GM18520 (cell line): ENCODE data around the gene PPP3R2.
A peak's percentile ranks its signal among the peaks of the same experiment; 100 is the strongest.
"Not testable (repeated sequence)": the region's sequence is repeated elsewhere in the genome, so short reads cannot be mapped to it uniquely, and the experiment has no call there.

Source experiments
- ATAC-seq: cut with Tn5 transposase; IDR thresholded peaks from one replicate; pipeline ENCODE4 v1.9.1; 2021; ENCODE audit not compliant: unreplicated experiment

Gene PPP3R2

DNA sequence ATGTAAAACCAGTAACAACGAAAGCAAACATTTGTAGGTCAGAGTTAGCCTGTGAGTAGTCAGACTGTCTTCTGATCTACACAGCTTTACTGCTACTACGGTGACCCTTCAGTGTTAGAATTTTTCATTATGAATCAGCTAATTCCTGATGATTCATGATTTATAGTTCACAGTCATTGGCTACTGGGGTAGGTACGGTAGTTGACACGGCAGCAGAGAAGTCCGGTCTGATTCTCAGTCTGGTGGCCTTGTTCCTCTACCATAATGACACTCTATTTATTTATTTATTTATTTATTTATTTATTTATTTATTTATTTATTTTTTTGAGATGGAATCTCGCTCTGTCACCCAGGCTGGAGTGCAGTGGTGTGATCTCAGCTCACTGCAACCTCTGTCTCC, 4.7 kb downstream of the PPP3R2 start:
- ATAC-seq: not testable (repeated sequence)

DNA sequence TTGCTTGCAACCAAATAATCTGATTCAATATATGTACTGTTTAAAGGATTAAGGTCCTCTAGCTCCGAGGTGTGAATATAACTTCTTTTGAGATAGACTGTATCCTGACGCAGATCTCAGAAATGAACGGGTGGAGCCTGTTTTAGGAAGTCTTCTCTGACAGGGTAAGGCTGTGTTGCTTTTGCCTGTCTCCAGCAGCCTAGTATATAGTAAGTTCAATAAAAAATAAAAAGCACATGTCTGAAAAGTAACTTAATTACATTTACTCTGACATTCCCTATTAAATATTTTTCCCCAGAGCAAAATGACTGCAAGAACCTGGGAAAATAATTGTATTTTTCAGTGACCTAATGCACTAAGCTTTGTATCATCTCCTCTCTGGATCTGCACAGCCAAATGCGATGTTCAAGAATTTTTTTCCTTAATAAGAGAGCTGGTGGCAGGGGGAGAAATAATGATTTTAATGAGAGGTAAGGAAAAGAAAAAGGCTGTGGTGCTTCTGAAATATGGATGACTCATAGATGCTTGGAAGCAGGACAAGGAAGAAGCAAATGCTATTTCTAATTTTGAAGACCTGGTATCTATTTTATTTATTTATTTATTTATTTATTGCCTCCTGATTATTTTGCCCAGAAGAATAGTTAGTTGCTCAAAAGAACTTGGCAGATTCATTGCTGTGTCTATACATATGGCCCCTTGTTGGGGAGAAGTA, 7.3 kb downstream of the PPP3R2 start:
- ATAC-seq: no peak

DNA sequence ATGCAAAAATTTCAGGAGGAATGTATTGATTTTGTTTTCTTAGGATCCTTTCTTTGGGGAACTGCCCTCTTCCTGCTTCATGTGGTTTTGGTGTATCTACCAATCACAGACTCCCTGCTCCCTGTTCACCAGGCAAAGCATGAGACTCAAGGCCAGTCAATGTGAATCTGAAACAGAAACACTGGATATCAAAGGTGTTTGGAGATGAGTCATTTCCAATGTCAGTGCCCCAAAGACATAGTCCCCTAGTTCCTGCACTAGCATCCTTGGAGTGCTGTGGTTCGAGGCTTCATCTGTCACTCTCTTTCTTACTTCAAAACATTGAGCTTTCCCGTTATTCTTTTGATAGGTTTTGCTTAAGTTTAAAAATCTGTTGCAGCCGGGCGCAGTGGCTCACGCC, 8.1 kb downstream of the PPP3R2 start:
- peak; percentile 78 for ATAC-seq

DNA sequence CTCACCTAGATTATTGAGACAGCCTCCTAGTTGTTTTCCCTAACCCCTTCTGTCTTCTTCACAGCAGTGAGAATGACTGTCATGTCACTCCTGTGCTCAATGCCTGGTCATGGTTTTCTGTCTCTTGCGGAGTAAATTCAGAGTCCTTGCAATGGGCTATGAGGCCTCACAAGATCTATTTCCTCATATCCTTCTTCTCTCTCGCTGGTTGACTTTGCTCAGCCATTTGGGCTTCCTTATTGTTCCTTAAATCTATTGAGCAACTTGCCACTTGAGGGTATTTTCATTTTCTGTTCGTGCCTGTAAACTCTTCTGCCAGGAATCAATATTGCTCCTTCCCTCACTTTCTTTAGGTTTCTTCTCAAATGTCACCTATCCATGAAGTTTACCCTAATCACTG, 9.0 kb downstream of the PPP3R2 start:
- no peak for ATAC-seq

DNA sequence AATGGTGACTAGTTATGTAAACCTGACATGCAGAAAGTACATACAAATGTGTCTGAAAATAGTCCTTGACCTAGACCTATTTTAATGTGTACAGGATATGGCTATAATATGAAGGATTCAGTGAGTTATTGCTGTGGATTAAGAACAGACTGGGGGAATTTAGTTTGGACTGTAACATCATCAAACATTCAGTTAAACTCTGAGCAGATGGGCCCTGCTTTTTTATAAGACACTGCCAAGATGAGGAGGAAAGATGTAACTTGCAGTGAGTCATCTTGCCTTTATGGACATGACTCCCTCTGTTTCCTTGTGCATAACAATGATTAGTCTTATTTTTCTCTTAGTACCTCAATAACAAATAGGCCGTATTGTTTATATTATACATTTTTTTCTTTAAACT, 12.2 kb downstream of the PPP3R2 start:
- ATAC-seq: no peak

DNA sequence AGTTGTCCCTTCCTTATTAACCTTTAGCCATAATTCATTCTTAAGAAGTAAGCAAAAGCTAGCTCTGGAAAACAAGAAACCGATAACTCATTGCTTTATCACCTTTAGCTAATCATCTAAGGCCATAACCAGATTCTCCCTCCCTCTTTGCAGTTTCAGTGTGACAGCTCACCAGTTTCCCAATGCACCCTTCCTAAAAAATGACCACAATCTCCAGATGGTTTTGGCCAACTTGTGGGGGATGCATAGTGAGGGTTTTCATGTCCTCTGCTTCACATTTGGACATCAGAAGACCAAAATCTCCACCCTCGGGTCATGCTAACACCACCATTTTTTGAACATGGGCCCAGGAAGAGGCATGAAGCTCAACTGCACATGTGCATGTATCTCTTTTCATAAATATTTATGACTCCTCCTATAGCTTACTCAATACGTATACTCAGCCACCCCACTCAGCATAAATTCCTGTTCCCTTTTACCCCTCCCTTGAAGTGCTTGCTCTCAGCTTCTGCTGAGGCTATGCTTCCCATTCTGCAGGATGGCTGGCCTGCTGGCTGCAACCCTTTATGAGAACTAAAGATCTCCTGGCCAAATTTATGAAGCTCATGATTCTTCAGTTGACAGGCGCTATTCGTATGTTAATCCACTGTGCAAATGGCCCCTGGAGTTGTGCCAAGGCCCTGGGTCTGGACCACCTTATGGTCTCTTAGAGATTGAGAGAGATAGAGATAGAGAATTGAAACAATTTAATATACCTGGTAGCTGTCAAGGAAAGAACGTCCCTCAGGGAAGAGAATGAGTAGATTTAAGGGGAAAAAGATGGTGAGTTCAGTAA, 14.8 kb downstream of the PPP3R2 start:
- no peak for ATAC-seq

DNA sequence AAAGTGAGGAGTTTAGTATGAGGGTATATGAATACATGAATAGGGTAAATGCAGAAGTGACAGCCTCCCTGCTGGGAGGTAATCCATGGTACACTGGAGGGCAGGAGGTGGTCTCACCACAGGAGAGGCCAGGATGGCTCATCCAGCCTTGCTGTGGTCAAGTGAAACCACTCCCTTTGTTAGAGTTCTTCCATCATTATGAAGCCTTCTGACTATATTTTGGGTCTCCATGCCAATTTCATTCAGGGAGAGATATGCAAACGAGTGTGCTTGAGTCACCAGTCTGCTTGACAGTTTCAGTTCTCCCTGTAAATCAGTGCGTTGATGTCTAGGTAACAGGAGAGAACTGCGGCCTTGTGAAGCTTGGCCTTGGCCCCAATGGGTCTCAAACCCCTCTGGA, 16.4 kb downstream of the PPP3R2 start:
- ATAC-seq: peak; percentile 51

DNA sequence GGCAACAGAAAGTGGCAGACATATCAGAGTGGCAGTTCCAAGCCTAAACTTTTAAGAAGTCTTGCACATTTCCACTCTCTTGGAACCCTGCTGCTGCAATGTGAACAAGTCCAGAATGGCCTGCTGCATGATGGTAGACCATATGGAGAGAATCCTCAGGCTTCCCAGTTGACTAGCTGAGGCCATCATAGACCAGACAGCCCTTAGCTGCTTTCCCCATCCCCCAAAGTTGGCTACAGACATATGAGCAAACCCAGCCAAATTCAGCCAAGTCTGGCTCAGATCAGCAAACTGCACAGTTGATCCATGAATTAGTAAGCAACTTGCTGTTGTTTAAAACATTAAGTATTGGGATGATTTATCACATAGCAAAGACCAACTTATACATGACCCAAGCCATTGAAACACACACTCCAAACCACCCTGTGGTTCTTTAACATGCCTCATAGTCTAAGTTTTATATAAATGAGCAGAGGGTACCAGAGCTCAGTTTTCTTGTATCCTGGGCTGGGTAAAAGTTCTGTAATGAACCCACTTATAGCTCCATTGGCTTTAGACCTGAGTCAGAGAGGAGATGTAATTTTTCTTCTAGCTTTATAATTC, 19.9 kb downstream of the PPP3R2 start:
- no peak for ATAC-seq

DNA sequence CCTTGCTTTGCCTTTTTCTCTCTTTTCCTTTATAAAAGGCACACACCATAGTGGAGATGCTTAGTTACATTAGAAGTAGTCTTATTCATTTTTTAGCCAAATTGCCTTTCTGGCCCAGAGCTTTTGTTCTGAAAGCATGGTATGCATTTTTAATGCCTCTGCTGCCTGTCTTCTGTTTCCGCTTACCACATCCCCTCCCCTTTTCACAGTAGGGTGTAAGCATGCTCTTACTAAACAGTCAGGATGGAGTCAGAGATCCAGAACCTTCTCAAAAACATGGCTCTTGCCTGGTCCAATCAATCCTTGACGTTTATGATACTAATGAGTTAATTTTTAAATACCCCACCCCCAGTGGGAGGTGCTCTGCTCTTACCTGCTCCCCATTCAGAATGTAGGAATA, 22.5 kb downstream of the PPP3R2 start:
- no peak for ATAC-seq

DNA sequence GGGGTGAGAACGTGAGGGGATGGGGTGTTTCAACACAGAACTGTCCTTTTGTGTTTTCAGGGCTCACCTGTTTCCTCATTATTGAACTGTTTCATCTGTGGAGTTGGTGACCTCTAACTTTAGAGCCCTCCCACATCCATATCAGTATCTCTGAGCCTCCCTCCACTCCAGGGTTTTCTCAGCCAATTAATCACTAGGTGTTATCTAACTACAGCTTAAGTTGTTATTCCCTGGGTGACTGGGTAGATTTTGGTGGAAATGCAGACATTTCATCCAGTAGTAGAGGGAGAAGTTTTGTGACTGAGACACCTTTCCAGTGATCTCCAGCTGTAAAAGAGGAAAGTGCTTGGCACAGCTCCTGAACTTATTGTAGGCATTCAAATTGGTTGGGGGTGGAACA, 23.7 kb downstream of the PPP3R2 start:
- ATAC-seq: no peak

DNA sequence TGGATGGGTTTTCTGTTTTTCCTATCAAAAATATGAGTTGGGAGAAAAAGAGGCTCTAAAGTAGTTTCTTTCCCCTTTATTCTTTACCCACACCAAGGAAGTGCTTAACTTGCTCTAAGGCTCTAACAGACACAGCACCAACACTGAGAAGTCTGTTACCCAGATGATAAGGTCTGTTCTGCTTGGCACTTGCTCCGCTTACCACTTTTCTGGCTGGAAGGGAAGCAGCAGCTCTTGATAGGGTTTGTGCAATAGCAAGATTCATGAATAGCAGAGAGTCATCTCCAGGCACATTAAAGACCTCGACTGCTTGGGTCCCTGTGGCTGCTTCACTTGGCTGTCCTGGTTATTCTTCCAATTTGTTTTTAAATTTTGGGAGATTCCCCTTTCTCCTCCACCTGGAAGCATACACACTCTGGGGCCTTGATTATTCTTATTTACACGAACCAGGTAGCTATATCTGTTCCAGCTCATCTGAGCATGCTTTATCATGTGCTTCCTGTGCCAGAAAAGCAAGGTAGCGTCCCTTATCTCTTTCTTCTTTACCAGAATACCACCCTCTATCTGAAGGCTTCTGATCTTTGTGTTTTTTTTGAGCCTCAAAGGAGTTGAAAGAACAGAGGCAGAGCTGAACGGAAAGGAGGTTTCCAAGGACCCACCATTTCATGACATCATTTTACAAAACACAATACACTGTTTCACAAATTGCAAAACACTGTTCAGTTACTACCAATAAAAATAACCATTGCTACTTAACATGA, 24.8 kb downstream of the PPP3R2 start:
- no peak for ATAC-seq

DNA sequence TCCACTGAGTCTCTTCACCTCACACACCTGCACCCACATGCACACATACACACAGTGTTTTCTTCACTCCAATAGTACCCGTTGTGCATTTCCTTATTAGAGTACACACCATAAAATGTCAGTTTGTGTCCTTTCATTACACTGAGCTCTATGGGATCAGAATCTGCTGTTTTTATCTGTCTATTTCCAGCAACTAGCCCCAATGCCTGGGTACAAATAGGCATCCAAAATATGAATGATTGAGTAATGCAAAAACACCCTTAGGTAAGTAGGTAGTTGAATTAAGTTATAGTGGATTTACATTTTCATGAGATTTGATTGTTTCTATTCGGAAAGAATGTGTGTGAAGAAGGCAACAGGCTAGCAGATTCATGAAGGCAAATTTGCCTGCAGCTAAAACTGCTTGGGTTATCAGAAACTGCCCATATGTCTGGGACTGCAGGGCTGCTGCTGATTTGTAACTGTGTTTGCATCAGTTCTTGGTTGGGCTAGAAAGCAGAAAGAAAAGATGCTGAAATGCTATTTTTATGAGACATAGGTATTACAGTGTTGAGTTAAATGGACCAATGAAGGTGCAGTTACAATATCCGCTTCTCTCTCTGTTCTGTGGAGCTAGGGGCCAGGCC, 26.9 kb downstream of the PPP3R2 start:
- ATAC-seq: no peak

DNA sequence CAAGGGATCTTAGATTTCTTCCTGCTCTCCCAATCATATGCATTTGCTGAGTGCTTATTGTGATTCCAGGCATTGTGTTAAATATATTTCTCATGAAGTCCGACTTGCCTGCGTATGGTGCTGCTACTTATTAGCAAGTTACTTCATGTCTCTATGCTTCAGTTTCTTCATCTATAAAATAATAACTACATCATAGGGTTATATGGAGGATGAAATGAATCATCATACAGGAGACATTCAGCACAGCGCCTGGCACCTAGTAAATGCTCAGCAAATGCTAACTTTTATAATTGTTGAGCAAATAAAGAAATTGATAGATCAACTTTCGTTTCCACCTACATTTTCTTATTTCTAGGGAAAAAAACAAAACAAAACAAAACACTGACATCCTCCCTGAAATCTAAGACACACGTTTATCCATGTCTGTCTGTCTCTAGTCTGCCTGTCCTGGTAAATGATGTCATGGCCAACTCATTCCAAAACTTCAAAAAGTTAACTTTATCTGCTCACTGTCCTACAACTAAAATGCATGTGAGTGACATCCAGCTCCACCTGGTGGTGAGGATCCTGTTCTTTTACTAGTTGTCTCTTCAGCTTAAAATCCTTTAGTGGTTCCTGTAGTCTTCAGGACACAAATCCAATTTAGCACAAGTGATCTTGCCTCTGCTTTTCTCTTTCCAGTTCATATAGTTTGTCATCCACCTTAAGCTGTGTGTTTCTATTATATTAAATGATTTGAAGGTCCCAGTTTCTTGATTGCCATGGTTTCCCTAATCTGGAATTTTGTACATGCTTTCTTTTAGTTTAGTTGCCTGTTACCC, 27.7 kb downstream of the PPP3R2 start:
- no peak for ATAC-seq

DNA sequence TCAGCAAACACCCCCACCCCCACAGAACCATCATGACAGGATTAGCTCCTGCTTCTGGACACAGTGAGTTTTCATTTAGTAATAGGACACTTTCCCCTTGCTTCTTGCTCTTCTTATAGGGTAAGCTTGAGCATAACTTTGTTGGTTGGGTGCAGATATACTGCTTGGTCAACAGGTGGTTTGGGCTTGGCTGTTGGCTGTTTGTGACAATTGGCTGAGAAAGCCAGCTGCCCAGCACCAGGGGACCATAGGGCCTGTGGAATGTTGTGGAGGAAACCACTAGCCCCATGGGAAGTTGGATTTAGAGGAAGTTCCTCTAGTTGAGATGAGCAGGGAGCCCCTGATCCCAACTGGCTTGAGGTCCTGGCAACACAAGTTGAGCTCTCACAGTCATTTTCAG, 30.5 kb downstream of the PPP3R2 start:
- ATAC-seq: no peak

DNA sequence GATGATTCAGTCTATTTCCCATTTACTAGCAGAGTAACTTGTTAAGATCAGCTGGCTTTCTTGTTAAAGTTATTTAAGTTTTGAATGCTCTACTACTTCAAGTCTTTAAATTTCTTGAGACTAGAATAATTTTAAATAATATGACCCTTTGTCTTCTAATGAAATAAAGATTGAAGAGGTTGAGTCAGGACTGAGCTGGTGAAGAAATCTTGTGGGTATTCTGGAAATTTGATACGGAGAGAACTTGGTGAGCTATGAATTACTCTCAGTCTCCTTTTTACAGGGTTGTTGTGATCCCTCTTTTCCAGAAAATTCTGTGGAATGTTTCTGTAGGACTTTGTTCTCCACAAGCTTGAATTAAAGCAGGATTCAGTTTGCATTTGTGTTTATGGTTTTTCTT, 31.8 kb downstream of the PPP3R2 start:
- no peak for ATAC-seq

DNA sequence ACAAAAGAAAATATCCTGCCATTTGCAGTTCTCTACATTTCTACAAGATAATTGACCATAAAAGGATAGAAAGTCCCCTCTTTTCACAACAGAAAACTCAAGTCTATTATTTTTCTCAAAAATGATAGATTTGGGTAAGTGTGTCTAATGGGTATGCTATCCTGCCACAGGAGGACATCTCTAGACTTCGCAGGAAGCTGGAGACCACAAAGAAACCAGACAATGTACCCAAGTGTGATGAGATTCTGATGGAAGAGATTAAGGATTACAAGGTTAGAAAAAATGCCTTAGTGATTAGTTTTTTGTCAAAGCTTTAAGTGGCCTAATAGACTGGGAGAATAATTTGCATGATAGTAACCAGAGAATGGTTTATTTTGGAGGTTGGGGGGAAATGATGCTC, 33.0 kb downstream of the PPP3R2 start:
- ATAC-seq: no peak

DNA sequence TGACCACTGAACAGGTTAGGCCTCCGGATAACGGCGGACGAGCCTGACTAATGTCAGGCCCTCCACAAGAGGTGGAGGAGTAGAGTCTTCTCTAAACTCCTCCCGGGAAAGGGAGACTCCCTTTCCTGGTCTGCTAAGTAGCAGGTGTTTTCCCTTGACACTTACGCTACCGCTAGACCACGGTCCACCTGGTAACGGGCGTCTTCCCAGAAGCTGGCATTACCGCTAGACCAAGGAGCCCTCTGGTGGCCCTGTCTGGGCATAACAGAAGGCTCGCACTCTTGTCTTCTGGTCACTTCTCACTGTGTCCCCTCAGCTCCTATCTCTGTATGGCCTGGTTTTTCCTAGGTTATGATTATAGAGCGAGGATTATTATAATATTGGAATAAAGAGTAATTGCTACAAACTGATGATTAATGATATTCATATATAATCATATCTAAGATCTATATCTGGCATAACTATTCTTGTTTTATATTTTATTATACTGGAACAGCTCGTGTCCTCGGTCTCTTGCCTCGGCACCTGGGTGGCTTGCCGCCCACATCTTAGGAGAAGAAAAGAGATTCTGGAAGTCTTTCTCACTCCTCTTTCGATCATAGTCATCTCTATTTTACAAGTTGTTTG, 45.2 kb downstream of the PPP3R2 start:
- not testable (repeated sequence) for ATAC-seq

DNA sequence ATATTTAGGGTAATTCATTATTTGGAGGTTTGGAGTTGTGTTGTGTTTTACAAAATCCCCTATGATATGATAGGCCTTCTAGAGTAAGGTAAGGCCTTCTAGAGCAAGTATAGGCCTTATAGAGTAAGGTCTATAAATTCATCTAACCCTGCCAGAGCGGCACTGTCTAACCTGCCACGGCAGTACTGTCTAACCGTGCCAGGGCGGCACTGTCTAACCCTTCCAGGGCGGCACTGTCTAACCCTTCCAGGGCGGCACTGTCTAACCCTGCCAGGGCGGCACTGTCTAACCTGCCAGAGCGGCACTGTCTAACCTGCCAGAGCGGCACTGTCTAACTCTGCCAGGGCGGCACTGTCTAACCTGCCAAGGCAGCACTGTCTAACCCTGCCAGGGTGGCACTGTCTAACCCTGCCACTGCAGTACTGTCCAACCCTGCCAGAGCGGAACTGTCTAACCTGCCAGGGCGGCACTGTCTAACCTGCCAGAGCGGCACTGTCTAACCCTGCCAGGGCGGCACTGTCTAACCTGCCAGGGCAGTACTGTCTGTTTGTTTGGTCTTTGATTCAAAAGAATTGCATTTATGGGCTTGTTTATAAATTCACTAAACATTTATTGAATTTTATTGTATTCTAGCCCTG, 51.6 kb downstream of the PPP3R2 start:
- no peak for ATAC-seq
